C4-2B (cell line): ENCODE measurements around the gene KLHL36.

Source experiments
- H3K27ac ChIP-seq: fragments of 450-650 bp; 2 replicates; pipeline ENCODE4 v1.5.1; 2017
- CTCF ChIP-seq: fragments of 450-650 bp; conservative IDR thresholded peaks from 2 replicates; pipeline ENCODE4 v1.5.1; 2017; ENCODE audit warnings: mild to moderate bottlenecking
- ZFX ChIP-seq: fragments of 450-650 bp; IDR thresholded peaks from 2 replicates; pipeline ENCODE4 v1.6.1; 2017

The KLHL36 gene

DNA sequence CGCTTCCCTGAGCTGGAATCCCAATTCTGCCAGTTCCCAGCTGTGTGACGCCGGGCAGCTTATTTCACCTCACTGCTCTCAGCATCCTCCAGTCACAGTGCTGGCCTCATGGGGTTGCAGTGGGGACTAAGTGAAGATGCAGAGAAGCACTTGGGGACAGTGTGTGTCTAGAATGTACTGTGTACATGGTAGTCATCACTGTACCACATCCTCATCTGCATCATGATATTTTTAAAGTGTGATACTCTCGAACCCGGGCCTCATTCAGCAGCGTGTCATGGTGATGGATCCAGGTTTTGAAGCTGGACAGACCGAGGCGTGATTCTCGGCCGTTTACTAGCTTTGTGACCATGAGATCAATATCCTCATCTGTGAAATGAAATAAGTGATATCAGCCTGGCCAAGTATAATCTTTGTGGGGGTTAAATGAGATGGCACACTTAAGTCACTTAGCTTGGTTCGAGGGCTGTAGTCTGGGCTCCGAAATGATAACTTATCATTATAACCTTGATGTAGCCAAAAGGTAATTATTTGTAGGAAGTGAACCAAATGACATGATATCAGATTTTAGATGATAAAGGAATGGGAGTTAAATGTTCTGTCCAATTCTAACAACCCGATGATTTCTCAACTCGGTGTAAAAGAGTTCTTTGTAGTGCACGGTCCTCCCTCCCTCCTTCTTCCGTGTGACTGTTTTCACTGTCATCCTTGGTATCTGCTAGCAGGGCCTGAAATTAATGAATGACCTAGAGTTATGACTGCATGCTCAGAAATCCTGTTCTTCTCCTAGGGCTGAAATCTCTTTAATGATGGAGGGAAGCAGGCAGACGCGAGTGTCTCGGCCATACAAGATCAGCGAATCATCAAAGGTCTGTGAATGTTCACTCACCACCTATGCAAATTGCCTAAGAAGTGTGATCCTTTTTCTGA, 2.0 kb downstream of the KLHL36 start:
- no peak for TF ChIP-seq ZFX
- no peak for TF ChIP-seq CTCF
- H3K27ac ChIP-seq = no peak overlapping the region

- no peak overlapping the region for H3K27ac ChIP-seq
- no peak for TF ChIP-seq CTCF
- TF ChIP-seq ZFX = no peak
Observed at GRCh38 chr16:84652566-84652965, 4.3 kb downstream of the KLHL36 start.

DNA sequence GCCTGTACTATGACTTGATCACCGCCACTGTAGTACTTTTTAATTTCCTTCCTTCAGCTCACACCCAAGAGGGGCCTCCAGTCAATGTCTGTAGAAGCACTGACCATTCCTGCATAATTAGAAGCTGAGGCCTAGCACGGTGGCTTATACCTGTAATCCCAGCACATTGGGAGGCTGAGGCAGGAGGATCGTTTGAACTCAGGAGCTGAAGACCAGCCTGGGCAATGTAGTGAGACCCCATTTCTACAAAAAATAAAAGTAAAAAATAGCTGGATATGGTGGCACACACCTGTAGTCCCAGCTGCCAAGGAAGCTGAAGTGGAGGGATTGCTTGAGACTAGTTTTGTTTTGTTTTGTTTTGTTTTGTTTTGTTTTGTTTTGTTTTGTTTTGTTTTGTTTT, 5.9 kb downstream of the KLHL36 start:
- no peak overlapping the region for H3K27ac ChIP-seq
- TF ChIP-seq CTCF (no peak), ZFX (no peak)

DNA sequence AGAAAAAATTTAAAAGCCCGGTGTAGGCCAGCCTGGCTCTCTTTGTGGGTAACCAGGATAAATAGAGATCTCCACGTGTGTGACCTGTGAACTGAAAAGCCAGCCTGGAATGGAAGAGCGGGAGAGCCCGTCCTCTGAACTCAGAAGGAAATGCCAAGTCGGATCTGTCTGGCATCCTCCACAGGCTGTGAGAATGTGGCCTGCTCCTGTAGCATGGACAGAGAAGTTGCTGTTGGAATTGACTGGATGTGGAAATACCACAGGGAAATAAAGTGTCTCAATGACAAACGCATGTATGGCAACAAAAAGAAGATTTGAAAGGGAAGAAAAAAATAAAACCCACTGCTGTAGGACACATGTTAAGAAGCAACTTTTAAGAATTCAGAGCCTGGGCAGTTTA, 6.7 kb downstream of the KLHL36 start:
- no peak overlapping the region for H3K27ac ChIP-seq
- TF ChIP-seq CTCF = no peak
- TF ChIP-seq ZFX = no peak

DNA sequence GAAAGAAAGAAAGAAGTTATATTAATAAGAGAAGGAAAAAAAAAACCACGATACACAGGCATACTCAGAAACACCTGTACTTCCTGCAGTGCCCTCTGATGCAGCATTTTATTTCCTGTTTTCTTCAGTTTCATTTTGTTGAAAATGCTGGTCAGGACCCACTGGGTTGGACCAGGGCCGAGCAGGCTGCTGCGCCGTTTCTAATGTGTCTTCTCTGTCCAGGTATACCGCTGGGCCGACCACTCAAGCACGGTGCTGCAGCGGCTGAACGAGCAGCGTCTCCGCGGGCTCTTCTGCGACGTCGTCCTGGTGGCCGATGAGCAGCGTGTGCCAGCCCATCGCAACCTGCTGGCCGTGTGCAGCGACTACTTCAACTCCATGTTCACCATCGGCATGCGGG, 8.3 kb downstream of the KLHL36 start:
- H3K27ac ChIP-seq = no peak overlapping the region
- TF ChIP-seq ZFX (no peak), CTCF (no peak)

DNA sequence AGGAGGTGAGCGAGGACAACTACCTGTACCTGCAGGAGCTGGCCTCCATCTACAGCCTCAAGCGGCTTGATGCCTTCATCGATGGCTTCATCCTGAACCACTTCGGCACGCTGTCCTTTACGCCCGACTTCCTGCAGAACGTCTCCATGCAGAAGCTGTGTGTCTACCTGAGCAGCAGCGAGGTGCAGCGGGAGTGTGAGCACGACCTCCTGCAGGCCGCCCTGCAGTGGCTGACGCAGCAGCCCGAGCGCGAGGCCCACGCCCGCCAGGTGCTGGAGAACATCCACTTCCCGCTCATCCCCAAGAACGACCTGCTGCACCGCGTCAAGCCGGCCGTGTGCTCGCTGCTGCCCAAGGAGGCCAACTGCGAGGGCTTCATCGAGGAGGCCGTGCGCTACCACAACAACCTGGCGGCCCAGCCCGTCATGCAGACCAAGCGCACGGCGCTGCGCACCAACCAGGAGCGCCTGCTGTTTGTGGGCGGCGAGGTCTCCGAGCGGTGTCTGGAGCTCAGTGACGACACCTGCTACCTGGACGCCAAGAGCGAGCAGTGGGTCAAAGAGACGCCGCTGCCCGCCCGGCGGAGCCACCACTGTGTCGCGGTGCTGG, 9.0 kb downstream of the KLHL36 start:
- TF ChIP-seq ZFX (no peak), CTCF (no peak)
- no peak overlapping the region for H3K27ac ChIP-seq

- no peak overlapping the region for H3K27ac ChIP-seq
Observed at GRCh38 chr16:84658690-84659089, 10.4 kb downstream of the KLHL36 start.

More at GRCh38 chr16:84658690-84659089, 10.4 kb downstream of the KLHL36 start:
- TF ChIP-seq ZFX (no peak), CTCF (no peak)
